Central memory CD8-positive, alpha-beta T cell (primary cell): ENCODE results near the gene AK2.
A peak's percentile ranks its signal among the peaks of the same experiment; 100 is the strongest.
"Not testable (repeated sequence)": the region's sequence is repeated elsewhere in the genome, so short reads cannot be mapped to it uniquely, and the experiment has no call there.

Experiments
- ATAC-seq: fragments of 150-1000 bp; cut with Tn5 transposase; replicated peaks from 2 replicates; pipeline ENCODE4 v1.10.0; 2022; ENCODE audit warnings: mild to moderate bottlenecking, moderate FRiP score, moderate number of reproducible peaks; ENCODE audit not compliant: poor library complexity, severe bottlenecking; ENCODE audit errors: extremely low read depth
- DNase-seq, 2 donors: peaks; one replicate each; pipeline ENCODE4 v3.0.0; 2021; ENCODE audit warnings: low spot score in 2 of 2
- H3K27ac Mint-ChIP-seq: one replicate; pipeline ENCODE4 v1.8.0; 2022; ENCODE audit warnings: low read depth, mild to moderate bottlenecking, moderate library complexity, mixed read lengths
- H3K27me3 Mint-ChIP-seq: one replicate; pipeline ENCODE4 v1.8.0; 2022; ENCODE audit warnings: mixed read lengths
- H3K36me3 Mint-ChIP-seq: one replicate; pipeline ENCODE4 v1.8.0; 2022; ENCODE audit warnings: mild to moderate bottlenecking, moderate library complexity, mixed read lengths; ENCODE audit not compliant: insufficient read depth
- H3K4me1 Mint-ChIP-seq: one replicate; pipeline ENCODE4 v1.8.0; 2022; ENCODE audit warnings: mixed read lengths
- H3K4me3 Mint-ChIP-seq: one replicate; pipeline ENCODE4 v1.8.0; 2022; ENCODE audit warnings: mild to moderate bottlenecking, moderate library complexity, mixed read lengths
- H3K9me3 Mint-ChIP-seq: one replicate; pipeline ENCODE4 v1.8.0; 2022; ENCODE audit warnings: mixed read lengths

The AK2 gene

DNA sequence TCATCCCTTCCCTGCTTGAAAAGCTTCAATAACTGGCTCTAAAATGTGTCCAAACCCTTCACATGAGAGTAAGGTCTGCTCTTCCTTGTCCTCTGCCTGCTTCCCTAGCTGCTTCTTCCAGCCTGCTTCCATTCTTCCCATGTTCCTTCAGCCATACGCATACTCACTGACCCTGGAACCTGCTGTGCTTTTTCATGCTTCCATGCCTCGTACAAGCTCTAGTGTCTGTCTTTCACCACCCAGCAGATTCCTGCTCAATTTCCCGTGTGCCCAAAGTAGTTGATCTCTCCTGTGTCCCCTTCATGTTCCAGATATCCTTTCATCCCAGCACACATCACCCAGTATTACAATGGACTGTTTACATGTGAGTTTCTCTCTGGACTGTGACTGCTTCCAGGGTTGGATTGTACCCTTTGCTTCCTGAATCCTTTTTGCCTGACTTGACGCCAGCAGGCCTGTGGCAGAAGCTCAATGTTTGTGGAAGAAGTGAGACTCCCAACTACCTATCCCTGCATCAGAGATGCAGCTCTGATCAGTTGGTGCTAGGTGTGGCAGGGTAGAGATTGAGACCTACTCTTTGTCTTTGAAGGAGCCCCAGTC, 36.2 kb downstream of the AK2 start:
- Mint-ChIP-seq H3K27ac (no peak overlapping the region), H3K9me3 (no peaks in the 10 kb centered on the region), H3K27me3 (no peaks in the 10 kb centered on the region), H3K4me3 (no peak overlapping the region), H3K36me3 (no peaks in the 10 kb centered on the region), H3K4me1 (peaks cover 18% of the 10 kb centered on the region)
- DNase-seq, result no peak
- ATAC-seq, result no peak

DNA sequence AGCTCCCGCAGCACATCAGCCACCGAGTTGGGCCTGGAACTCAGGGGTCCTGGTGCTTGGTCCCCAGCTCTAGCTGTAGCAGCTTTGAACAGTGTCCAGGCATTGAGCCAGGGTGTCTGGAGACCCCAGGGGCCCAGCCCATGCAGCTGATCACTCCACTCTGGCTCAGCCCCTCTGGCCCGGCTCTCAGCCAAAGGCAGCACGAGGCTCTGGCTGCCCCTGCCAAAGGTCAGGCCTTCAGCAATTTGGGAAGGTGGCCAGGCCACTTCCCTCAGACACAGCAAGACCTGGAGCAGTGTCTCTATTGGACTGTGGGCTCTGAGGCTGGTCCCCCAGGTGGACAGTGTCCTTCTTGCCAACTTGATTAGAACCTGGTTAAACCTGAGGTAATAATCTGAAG, 37.7 kb downstream of the AK2 start:
- no peak overlapping the region for H3K27ac Mint-ChIP-seq
- DNase-seq, result no peak
- H3K4me3 Mint-ChIP-seq, result no peak overlapping the region
- H3K27me3 Mint-ChIP-seq, result no peaks in the 10 kb centered on the region
- ATAC-seq, result no peak
- H3K36me3 Mint-ChIP-seq, result no peaks in the 10 kb centered on the region
- H3K9me3 Mint-ChIP-seq, result no peaks in the 10 kb centered on the region
- peaks cover 9% of the 10 kb centered on the region for H3K4me1 Mint-ChIP-seq

DNA sequence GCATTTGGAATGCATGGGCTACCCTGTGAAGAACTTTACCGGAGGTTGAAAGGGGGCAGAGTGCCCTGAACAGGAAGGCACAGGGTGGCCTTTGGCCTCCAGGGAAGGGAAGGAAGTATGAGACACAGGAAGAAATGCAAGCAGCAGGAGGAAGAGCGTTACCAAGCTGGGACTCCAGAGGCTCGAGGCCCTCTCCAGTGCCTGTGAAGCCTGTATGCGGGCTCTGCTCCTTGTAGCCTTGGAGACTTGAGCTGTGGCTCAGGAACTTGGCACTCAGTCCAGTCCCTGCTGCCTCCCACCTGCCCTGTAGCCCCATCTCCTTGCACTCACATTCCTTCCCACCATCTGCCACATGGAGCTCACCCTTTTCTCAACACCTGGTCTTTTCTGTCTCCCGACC, 38.6 kb downstream of the AK2 start:
- ATAC-seq (no peak), DNase-seq (no peak)
- no peaks in the 10 kb centered on the region for H3K27me3 Mint-ChIP-seq
- H3K4me3 Mint-ChIP-seq, result no peak overlapping the region
- H3K9me3 Mint-ChIP-seq, result no peaks in the 10 kb centered on the region
- H3K4me1 Mint-ChIP-seq, result peaks cover 9% of the 10 kb centered on the region
- H3K27ac Mint-ChIP-seq, result peak overlapping the region; percentile 41
- H3K36me3 Mint-ChIP-seq, result no peaks in the 10 kb centered on the region

DNA sequence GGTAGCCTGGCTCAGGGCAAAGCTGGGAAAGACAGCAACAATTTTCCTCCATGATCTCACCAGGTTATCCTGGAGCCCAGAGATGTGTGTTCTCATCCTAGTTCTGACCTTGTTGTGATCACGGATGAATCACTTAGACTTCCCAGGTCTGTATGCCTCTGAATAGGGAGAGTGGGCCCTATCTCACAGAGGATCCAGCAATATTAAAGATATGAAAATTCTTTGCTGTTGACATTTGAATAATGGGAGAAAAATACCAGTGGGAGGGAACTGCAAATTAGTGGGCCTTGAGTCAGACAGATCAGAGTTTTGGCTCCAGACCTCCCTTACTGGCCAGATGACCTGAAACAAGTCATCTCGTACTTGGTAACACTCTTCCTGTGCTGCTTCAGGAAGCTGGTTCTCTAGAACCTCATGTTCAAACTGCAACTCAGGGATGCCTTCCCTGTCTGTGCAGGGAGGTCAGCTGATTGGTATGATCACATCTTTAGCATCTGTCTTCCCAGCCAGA, 39.2 kb downstream of the AK2 start:
- DNase-seq, result no peak
- ATAC-seq, result no peak
- H3K4me3 Mint-ChIP-seq, result no peak overlapping the region
- no peaks in the 10 kb centered on the region for H3K27me3 Mint-ChIP-seq
- H3K4me1 Mint-ChIP-seq, result peaks cover 10% of the 10 kb centered on the region
- no peak overlapping the region for H3K27ac Mint-ChIP-seq
- no peaks in the 10 kb centered on the region for H3K36me3 Mint-ChIP-seq
- H3K9me3 Mint-ChIP-seq, result no peaks in the 10 kb centered on the region

DNA sequence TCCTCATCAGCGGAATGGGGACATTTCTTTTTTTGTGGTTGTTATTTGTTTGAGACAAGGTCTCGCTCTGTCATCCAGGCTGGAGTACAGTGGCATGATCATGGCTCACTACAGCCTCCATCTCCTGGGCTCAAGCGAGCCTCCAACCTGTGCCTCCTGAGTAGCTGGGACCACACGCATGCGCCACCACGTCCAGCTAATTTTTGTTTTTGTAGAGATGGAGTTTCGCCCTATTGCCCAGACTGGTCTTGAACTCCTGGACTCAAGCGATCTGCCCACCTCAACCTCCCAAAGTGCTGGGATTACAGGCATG, 43.4 kb downstream of the AK2 start:
- not testable (repeated sequence) for ATAC-seq, H3K9me3 Mint-ChIP-seq, H3K36me3 Mint-ChIP-seq, DNase-seq, H3K27me3 Mint-ChIP-seq, H3K4me3 Mint-ChIP-seq
- H3K27ac Mint-ChIP-seq, result peak overlapping the region; percentile 19
- H3K4me1 Mint-ChIP-seq, result peaks cover 11% of the 10 kb centered on the region

DNA sequence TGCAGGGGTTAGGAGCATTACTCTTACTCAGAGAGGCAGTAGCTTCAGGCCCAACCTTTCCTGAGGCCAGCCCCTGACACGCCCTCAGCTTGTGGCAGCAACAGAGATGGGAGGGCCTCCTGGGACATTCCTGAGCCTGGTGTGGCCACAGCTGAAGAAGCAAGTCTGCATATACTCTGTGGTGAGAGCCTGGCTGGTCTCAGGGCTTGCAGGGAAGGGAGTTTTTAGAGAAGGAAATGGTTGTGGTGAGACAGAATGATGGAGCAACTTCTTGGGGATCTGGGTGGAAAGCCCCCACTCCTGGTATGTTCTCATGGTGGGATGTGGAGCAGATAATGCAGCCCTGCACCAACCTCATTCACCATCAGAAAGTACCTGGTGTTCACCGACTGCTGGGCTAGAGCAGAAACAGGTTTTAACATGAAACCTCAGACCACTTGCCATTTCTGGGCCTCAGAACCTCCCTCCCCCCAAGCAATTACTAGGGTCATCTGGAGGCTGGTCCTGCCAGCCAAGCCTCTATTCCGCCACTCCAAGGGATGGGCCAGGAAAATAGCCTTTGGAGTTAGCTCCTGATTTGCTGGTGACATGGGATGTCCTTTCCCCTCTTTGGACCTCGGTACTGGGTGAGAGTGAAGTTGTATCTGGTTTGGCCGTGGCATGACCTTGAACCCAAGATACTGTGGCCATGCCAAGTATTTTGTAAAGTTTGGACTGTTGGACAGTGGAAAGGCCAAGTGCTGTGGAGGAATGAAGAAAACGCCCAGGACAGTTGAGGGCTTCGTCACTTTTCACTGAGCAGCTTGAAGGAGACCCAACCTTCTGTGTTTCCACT, 44.0 kb downstream of the AK2 start:
- H3K36me3 Mint-ChIP-seq, result peaks cover 1% of the 10 kb centered on the region
- H3K9me3 Mint-ChIP-seq, result no peaks in the 10 kb centered on the region
- H3K27me3 Mint-ChIP-seq, result no peaks in the 10 kb centered on the region
- H3K4me1 Mint-ChIP-seq, result peaks cover 5% of the 10 kb centered on the region
- DNase-seq (no peak), ATAC-seq (peak; percentile 60)
- H3K27ac Mint-ChIP-seq, result peak overlapping the region; percentile 34
- H3K4me3 Mint-ChIP-seq, result no peak overlapping the region

DNA sequence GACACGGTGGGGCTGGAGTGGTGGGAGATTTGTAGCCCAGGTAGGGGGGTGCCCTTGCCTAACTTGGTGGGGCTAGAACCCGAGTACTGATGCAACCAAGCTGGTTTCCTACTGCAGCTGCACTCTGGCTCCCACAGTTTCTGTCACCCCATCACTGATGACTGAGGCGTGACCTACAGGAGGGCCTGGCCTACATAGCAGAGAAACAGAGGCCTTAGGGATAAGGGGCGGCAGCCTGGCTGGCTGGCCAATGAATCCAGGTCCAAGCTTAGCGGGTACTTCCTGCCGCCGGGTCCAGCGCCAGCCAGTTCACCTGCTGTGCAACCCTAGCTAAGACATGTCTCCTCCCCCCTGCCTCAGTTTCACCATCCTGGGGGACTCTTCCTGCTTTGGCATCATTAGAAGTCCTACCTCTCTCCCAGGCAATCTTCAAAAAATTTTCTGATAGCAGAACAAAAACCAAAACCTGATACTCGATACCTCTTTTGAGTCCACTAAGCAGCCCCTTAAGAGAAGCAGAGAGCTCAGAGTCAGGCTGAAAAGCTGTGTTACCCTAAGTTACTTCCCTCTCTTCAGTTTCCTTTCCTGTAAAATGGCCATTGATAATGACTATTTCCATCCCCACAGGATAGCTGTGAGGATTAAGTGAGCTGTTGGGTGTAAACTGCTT, 44.7 kb downstream of the AK2 start:
- H3K9me3 Mint-ChIP-seq, result no peaks in the 10 kb centered on the region
- H3K27ac Mint-ChIP-seq, result peak overlapping the region; percentile 34
- H3K4me1 Mint-ChIP-seq, result peaks cover 5% of the 10 kb centered on the region
- no peaks in the 10 kb centered on the region for H3K27me3 Mint-ChIP-seq
- DNase-seq (no peak), ATAC-seq (no peak)
- no peak overlapping the region for H3K4me3 Mint-ChIP-seq
- H3K36me3 Mint-ChIP-seq, result peaks cover 1% of the 10 kb centered on the region

DNA sequence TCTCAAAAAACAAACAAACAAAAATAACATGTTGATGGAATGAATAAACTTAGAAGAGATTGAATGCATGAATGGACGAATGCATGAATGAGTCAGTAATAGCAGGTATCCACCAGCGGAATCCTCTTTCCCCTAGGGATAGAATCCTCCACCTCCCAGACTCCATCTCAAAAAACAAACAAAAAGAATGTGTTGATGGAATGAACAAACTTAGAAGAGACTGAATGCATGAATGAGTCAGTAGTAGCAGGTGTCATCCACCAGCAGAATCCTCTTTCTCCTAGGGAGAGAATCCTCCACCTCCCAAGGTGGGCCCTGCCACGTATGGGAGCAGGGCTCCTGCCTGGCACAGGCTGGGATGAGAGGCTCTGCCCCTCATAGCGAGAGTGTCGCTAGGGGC, 45.3 kb downstream of the AK2 start:
- Mint-ChIP-seq H3K27ac (no peak overlapping the region), H3K27me3 (no peaks in the 10 kb centered on the region), H3K4me3 (no peak overlapping the region), H3K36me3 (peaks cover 1% of the 10 kb centered on the region), H3K4me1 (peaks cover 5% of the 10 kb centered on the region), H3K9me3 (no peaks in the 10 kb centered on the region)
- ATAC-seq (no peak), DNase-seq (no peak)

DNA sequence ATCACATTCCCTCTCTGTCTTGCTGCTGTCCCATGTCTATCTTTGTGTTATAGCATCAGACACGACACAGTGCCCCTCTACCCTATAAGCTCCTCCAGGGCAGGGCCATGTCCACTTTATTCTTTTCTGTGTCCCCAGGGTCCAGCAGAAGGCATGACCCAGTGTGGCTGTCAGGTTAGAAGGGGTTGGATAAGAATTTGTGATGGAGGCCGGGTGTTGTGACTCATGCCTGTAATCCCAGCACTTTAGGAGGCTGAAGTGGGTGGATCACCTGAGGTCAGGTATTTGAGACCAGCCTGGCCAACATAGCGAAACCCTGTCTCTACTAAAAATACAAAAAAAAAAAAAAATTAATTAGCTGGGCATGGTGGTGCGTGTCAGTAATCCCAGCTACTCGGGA, 45.8 kb downstream of the AK2 start:
- no peak overlapping the region for H3K4me3 Mint-ChIP-seq
- no peaks in the 10 kb centered on the region for H3K9me3 Mint-ChIP-seq
- DNase-seq, result no peak
- no peak for ATAC-seq
- H3K4me1 Mint-ChIP-seq, result peaks cover 5% of the 10 kb centered on the region
- H3K36me3 Mint-ChIP-seq, result peaks cover 1% of the 10 kb centered on the region
- no peaks in the 10 kb centered on the region for H3K27me3 Mint-ChIP-seq
- no peak overlapping the region for H3K27ac Mint-ChIP-seq

DNA sequence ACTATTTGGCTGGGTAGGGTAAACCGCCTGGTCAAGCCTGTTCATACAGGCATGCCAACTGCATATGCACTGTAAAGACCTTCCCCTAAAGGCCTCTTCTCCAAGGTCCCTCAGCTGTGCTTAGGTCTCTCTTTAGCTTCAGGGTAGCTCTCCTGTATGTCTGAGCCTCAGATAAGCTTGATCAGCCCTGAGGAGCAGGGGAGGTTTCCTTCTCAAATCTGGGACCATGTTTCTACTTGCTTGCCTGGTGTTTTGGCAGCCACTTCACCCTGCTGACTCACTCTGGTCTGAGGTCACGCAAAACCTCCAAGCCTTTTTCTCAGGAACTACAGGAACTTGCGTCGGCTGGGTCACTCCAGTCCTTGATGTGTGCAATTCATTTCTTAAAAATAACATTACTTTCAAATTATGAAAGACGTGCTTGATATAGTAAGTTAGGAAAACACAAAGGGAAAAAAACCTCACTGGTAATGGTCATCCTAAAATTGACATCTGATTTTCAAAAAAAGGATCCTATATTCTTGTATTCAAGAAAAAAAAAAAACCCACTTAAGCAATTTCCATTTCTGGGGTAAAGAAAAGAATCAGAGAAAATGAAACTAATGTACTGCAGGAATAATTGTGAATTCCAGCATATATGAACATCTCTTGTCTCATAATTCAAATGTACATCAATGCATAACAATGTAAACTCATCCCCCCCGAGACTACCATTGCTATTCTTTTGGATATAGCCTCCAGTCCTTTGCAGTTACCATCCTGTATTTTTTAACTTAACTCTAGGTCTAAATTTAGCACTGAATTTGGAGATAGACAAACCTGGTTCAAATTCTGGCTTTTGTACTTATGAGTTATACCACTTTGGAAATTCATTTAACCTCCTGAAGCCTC, 47.3 kb downstream of the AK2 start:
- DNase-seq (no peak), ATAC-seq (no peak)
- H3K27me3 Mint-ChIP-seq, result no peaks in the 10 kb centered on the region
- no peak overlapping the region for H3K4me3 Mint-ChIP-seq
- peaks cover 5% of the 10 kb centered on the region for H3K4me1 Mint-ChIP-seq
- no peaks in the 10 kb centered on the region for H3K9me3 Mint-ChIP-seq
- no peak overlapping the region for H3K27ac Mint-ChIP-seq
- H3K36me3 Mint-ChIP-seq, result peaks cover 1% of the 10 kb centered on the region

DNA sequence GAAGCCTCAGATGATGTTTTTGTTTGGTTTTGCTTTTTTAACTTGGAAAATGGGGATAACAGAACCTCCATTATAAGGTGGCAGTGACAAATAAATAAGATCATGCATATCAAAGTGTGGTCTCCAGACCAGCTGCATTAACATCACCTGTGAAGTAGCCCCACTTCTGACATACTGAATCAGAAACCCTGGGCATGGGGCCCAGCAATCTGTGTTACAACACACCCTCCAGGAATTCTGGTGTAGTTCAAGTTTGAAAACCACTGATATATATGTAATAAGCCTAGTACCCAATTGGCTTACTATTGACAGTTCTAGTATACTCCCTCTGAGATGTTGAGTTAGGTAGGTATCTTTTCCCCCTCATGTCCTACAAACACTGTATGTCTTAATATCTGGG, 48.0 kb downstream of the AK2 start:
- H3K36me3 Mint-ChIP-seq, result peaks cover 1% of the 10 kb centered on the region
- DNase-seq (no peak), ATAC-seq (no peak)
- no peak overlapping the region for H3K4me3 Mint-ChIP-seq
- no peaks in the 10 kb centered on the region for H3K27me3 Mint-ChIP-seq
- H3K4me1 Mint-ChIP-seq, result peaks cover 5% of the 10 kb centered on the region
- no peaks in the 10 kb centered on the region for H3K9me3 Mint-ChIP-seq
- H3K27ac Mint-ChIP-seq, result no peak overlapping the region

DNA sequence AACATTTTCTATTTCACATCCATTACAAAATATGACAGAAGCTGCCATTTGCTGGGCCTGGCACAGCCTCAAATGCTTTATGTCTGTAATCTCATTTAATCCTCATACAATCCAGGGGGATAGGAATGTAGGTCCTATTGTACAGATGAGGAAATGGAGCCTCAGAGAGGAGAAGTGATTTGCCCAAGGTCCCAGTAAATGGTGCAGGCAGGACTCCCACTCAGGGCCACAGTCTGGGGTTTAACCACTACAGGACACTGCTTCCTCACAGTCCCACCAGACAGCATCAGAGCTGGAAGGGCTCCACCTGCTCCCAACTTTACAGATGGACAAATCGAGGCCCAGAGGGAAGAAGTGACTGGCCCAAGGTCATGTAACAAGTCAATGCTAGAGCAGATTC, 51.5 kb downstream of the AK2 start:
- no peaks in the 10 kb centered on the region for H3K9me3 Mint-ChIP-seq
- H3K27ac Mint-ChIP-seq, result no peak overlapping the region
- peaks cover 12% of the 10 kb centered on the region for H3K4me1 Mint-ChIP-seq
- H3K36me3 Mint-ChIP-seq, result peaks cover 4% of the 10 kb centered on the region
- H3K27me3 Mint-ChIP-seq, result no peaks in the 10 kb centered on the region
- no peak overlapping the region for H3K4me3 Mint-ChIP-seq
- ATAC-seq, result no peak
- DNase-seq, result no peak
